Gastrocnemius medialis (tissue), 4 donors: ENCODE data around the gene DCP1A.

Experiments used
- POLR2A ChIP-seq, 2 donors: fragments of 450-650 bp; IDR thresholded peaks; one replicate each; pipeline ENCODE4 v1.6.1; 2017; ENCODE audit warnings: antibody characterized with exemption in 2 of 2, mild to moderate bottlenecking in 2 of 2, moderate library complexity in 2 of 2
- TF ChIP-seq, protein P1 (sequence below), 5 experiments: fragments of 450-650 bp in 3 of 5; fragments of 200-600 bp in 2 of 5; sonication (generic) in 2 of 5; IDR thresholded peaks in 4 of 5; conservative IDR thresholded peaks in 1 of 5; 1 replicate in 4 of 5; 2 replicates in 1 of 5; pipeline ENCODE4 v1.5.1; 2016 to 2019; ENCODE audit warnings: antibody characterized with exemption in 5 of 5, mild to moderate bottlenecking in 3 of 5, moderate library complexity in 3 of 5

- no peak for TF ChIP-seq POLR2A (IDR thresholded peaks at IDR 0.05)
- TF ChIP-seq, protein P1, sequence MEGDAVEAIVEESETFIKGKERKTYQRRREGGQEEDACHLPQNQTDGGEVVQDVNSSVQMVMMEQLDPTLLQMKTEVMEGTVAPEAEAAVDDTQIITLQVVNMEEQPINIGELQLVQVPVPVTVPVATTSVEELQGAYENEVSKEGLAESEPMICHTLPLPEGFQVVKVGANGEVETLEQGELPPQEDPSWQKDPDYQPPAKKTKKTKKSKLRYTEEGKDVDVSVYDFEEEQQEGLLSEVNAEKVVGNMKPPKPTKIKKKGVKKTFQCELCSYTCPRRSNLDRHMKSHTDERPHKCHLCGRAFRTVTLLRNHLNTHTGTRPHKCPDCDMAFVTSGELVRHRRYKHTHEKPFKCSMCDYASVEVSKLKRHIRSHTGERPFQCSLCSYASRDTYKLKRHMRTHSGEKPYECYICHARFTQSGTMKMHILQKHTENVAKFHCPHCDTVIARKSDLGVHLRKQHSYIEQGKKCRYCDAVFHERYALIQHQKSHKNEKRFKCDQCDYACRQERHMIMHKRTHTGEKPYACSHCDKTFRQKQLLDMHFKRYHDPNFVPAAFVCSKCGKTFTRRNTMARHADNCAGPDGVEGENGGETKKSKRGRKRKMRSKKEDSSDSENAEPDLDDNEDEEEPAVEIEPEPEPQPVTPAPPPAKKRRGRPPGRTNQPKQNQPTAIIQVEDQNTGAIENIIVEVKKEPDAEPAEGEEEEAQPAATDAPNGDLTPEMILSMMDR (IDR thresholded peaks at IDR 0.05 in 4 of 5, conservative IDR thresholded peaks at IDR 0.05 in 1 of 5): no peak
These were observed 108.5 kb downstream of the DCP1A start for GRCh38 chr3:53238886-53239285.
